K562 (cell line): ENCODE measurements around the gene DPP4. TPM values are rescaled to one million over a fixed set of nuclear protein-coding genes. Genes with fewer than 3 reads are reported as not detected.

Experiments
- ATAC-seq: fragments of 200-7000 bp; cut with Tn5 transposase; 3 replicates; pipeline ENCODE4 v1.9.1; 2020; ENCODE audit warnings: moderate library complexity
- BruUV-seq: library from RNA; stranded (reverse); fragments of 400-500 nt; replicated peaks from 2 replicates; lab custom pipeline; 2021; lab: Mats Ljungman, UMichigan
- CTCF ChIA-PET: fragments of 300-600 bp; formaldehyde crosslinking; extraction: SDS; loops from one replicate; lab custom pipeline; 2021; ENCODE audit warnings: low intra/inter-chr PET ratio; lab: Yijun Ruan, JAX
- POLR2A ChIA-PET: fragments of 300-600, 350-650 bp; sonication (Branson Sonifier 250); formaldehyde crosslinking; extraction: SDS; loops from one replicate; lab custom pipeline; 2021; ENCODE audit warnings: antibody characterized with exemption, inconsistent platforms; lab: Yijun Ruan, JAX
- DNase-seq, 4 experiments: peaks; one replicate each; pipeline versions ENCODE4 v3.0.0 to v3.0.0-alpha.2; 2011 to 2018; ENCODE audit warnings: low spot score in 3 of 4, mixed read lengths in 3 of 4; ENCODE audit errors: extremely low read depth in 1 of 4
- FAIRE-seq: peaks from 2 replicates; lab custom pipeline; 2011; peaks lifted over from hg19 to GRCh38; lab: Jason Lieb, UNC
- H2AFZ ChIP-seq: 2 replicates; pipeline ENCODE4 v1.6.0; 2011; ENCODE audit warnings: low read depth, low read length, control low read depth, inconsistent platforms
- H3K27ac ChIP-seq: fragments of 200-600 bp; 3 replicates; pipeline ENCODE4 v1.8.0; 2011; ENCODE audit warnings: low read depth, mild to moderate bottlenecking, control low read depth, inconsistent platforms, low read length, moderate library complexity, mixed read lengths; ENCODE audit errors: extremely low read depth
- H3K27me3 ChIP-seq, 2 experiments: fragments of 300-600 bp in 1 of 2; 2 replicates in 1 of 2; 3 replicates in 1 of 2; pipeline versions ENCODE4 v1.6.0 to v1.8.0; 2011; ENCODE audit warnings: inconsistent platforms in 2 of 2, low read length in 2 of 2, mild to moderate bottlenecking in 1 of 2, mixed read lengths in 1 of 2, moderate library complexity in 1 of 2; ENCODE audit not compliant: control insufficient read depth in 2 of 2, insufficient read depth in 2 of 2
- H3K36me3 ChIP-seq: fragments of 300-600 bp; 3 replicates; pipeline ENCODE4 v1.8.0; 2011; ENCODE audit warnings: mild to moderate bottlenecking, low read length, inconsistent platforms; ENCODE audit not compliant: control insufficient read depth, insufficient read depth
- H3K4me1 ChIP-seq, 2 experiments: fragments of 200-600 bp in 1 of 2; replicated peaks in 1 of 2; 2 replicates in 1 of 2; 3 replicates in 1 of 2; pipeline versions ENCODE4 v1.5.1 to v1.8.0; 2011; ENCODE audit warnings: inconsistent platforms in 2 of 2, low read length in 2 of 2, mild to moderate bottlenecking in 1 of 2, mixed read lengths in 1 of 2, moderate library complexity in 1 of 2; ENCODE audit not compliant: control insufficient read depth in 2 of 2, insufficient read depth in 2 of 2
- H3K4me2 ChIP-seq: 2 replicates; pipeline ENCODE4 v1.6.1; 2011; ENCODE audit warnings: low read length, control low read depth, inconsistent platforms, mixed read lengths; ENCODE audit not compliant: insufficient read depth
- H3K4me3 ChIP-seq: fragments of 200-600 bp; sonication (generic), shearing (Covaris generic); 2 replicates; pipeline ENCODE4 v1.5.1; 2016; ENCODE audit warnings: control low read depth, inconsistent platforms
- H3K79me2 ChIP-seq: fragments of 200-600 bp; 3 replicates; pipeline ENCODE4 v1.8.0; 2011; ENCODE audit warnings: low read length, inconsistent platforms; ENCODE audit not compliant: control insufficient read depth, insufficient read depth
- H3K9ac ChIP-seq, 2 experiments: 2 replicates each; pipeline versions ENCODE4 v1.6.0 to v1.6.1; 2011; ENCODE audit warnings: low read depth in 2 of 2, low read length in 2 of 2, control low read depth in 1 of 2, inconsistent platforms in 1 of 2, mild to moderate bottlenecking in 1 of 2, mixed read lengths in 1 of 2; ENCODE audit not compliant: insufficient read depth in 1 of 2
- H3K9me1 ChIP-seq: one replicate; pipeline ENCODE4 v1.6.0; 2011; ENCODE audit warnings: inconsistent platforms, mild to moderate bottlenecking, low read length, moderate library complexity; ENCODE audit not compliant: control insufficient read depth, insufficient read depth
- H3K9me3 ChIP-seq: replicated peaks from 2 replicates; pipeline ENCODE4 v1.5.1; 2011; ENCODE audit warnings: low read depth, low read length, inconsistent platforms; ENCODE audit not compliant: control insufficient read depth, insufficient read depth
- H4K20me1 ChIP-seq: replicated peaks from 2 replicates; pipeline ENCODE4 v1.6.1; 2011; ENCODE audit warnings: low read length, inconsistent platforms, mixed read lengths; ENCODE audit not compliant: control insufficient read depth, insufficient read depth
- CEBPG ChIP-seq, 3 experiments: fragments of 200-800 bp in 1 of 3; sonication (Bioruptor generic) in 1 of 3; sonication (generic) in 1 of 3; formaldehyde crosslinking in 1 of 3; IDR thresholded peaks in 2 of 3; conservative IDR thresholded peaks in 1 of 3; 2 replicates each; pipeline versions ENCODE4 v1.6.1 to v1.8.0; 2016 to 2022; ENCODE audit warnings: missing compliant biosample characterization in 2 of 3, missing genetic modification characterization in 2 of 3, mild to moderate bottlenecking in 1 of 3, missing genetic modification reagents in 1 of 3
- GTF2B ChIP-seq: IDR thresholded peaks from 2 replicates; pipeline ENCODE4 v1.6.1; 2011; ENCODE audit not compliant: insufficient read length; ENCODE audit errors: extremely low read depth
- HLTF ChIP-seq: fragments of 450-650 bp; IDR thresholded peaks from 2 replicates; pipeline ENCODE4 v1.6.1; 2016
- KLF10 ChIP-seq: fragments of 250-450 bp; sonication (Bioruptor Pico); IDR thresholded peaks from 2 replicates; pipeline ENCODE4 v1.6.1; 2021; ENCODE audit warnings: matching md5 sums
- KLF16 ChIP-seq: IDR thresholded peaks from 2 replicates; pipeline ENCODE4 v1.6.1; 2016; ENCODE audit warnings: antibody characterized with exemption
- PREB ChIP-seq: sonication (generic); formaldehyde crosslinking; IDR thresholded peaks from 2 replicates; pipeline ENCODE4 v1.8.1; 2023; ENCODE audit warnings: mild to moderate bottlenecking, missing genetic modification reagents
- PYGO2 ChIP-seq: fragments of 450-650 bp; IDR thresholded peaks from 2 replicates; pipeline ENCODE4 v1.6.1; 2016; ENCODE audit warnings: mild to moderate bottlenecking, missing genetic modification characterization, moderate library complexity, missing compliant biosample characterization
- SETDB1 ChIP-seq: IDR thresholded peaks from one replicate; pipeline ENCODE4 v1.6.1; 2012; ENCODE audit warnings: low read length, control low read depth, inconsistent platforms
- XRCC3 ChIP-seq: fragments of 450-650 bp; IDR thresholded peaks from 2 replicates; pipeline ENCODE4 v1.6.1; 2017; ENCODE audit warnings: mild to moderate bottlenecking, moderate library complexity
- ZC3H8 ChIP-seq: fragments of 450-650 bp; IDR thresholded peaks from 2 replicates; pipeline ENCODE4 v1.6.1; 2017
- ZNF212 ChIP-seq: fragments of 450-650 bp; formaldehyde crosslinking; IDR thresholded peaks from 2 replicates; pipeline ENCODE4 v1.4.0; 2020; ENCODE audit warnings: mild to moderate bottlenecking
- ZNF318 ChIP-seq, 2 experiments: fragments of 450-650 bp; IDR thresholded peaks; 2 replicates each; pipeline ENCODE4 v1.6.1; 2016; ENCODE audit warnings: mild to moderate bottlenecking in 2 of 2, borderline replicate concordance in 1 of 2, low read depth in 1 of 2, moderate library complexity in 1 of 2
- ZNF695 ChIP-seq: fragments of 450-650 bp; formaldehyde crosslinking; IDR thresholded peaks from 2 replicates; pipeline ENCODE4 v1.4.0; 2020; ENCODE audit warnings: mild to moderate bottlenecking, moderate library complexity
- WGBS: fragments of 100-300 bp; shearing (Covaris generic); methylation state at CpG from one replicate; pipeline ENCODE4 v1.1.6; 2016; ENCODE audit warnings: low coverage, mixed read lengths; ENCODE audit not compliant: insufficient coverage; ENCODE audit errors: missing lambda C conversion rate; 5-methylcytosine and 5-hydroxymethylcytosine counted together
- in situ Hi-C: fragments of 300-500 bp; cut with MboI; formaldehyde crosslinking; loops from 4 replicates; pipeline ENCODE4 v1.15.0; 2018; ENCODE audit warnings: inconsistent platforms, mixed read lengths
- intact Hi-C: fragments of 100-400 bp; cut with micrococcal nuclease; formaldehyde crosslinking; loops from 2 replicates; pipeline ENCODE4 v1.14.2; 2022
- polyA plus RNA-seq, 8 experiments: library from polyadenylated mRNA; depleted of rRNA in 4 of 8; stranded (reverse) in 5 of 8; unstranded in 3 of 8; fragments of >200 nt; fragmentation: Nextera tagmentation in 2 of 8; fragmentation: Illumina TruSeq in 1 of 8; extraction: Ambion mirVana in 2 of 8; extraction: Trizol in 1 of 8; gene quantifications; 2 replicates each; pipeline versions ENCODE4 v1.2.1 to v1.2.3, GENCODE V29; 2011 to 2014; ENCODE audit warnings: inconsistent platforms in 1 of 8, missing spikeins in 1 of 8
- total RNA-seq, 7 experiments: library from RNA; depleted of rRNA in 6 of 7; stranded (reverse); fragments of >200 nt in 6 of 7; fragmentation: Illumina TruSeq in 2 of 7; extraction: Trizol in 2 of 7; gene quantifications; 2 replicates each; pipeline versions ENCODE4 v1.2.1 to v1.2.3, GENCODE V29; 2011 to 2021; ENCODE audit warnings: low replicate concordance in 1 of 7
- TF ChIP-seq, protein P1 (sequence below): fragments of 250-450 bp; sonication (Bioruptor Pico); IDR thresholded peaks from 2 replicates; pipeline ENCODE4 v1.8.0; 2021; ENCODE audit warnings: moderate library complexity, mild to moderate bottlenecking, inconsistent platforms

Gene DPP4
- total and polyA plus RNA-seq, 9 of the 15 experiments (the other 6 are each of a cell fraction or from before 2014, with no cell fraction given), result 0.11 TPM; not detected in 8

GRCh38 chr2:161947406-161947805 lies 126.6 kb downstream of the DPP4 start:
- BruUV-seq, result no TSS peak
- intact Hi-C loops, result loop anchor here (5.0 to 10.0 kb wide), 3 partner anchors 360 to 1863 kb away; no protein-coding TSS in a partner anchor
- no peak for FAIRE-seq
- H3K9me1 ChIP-seq, result no peaks in the 10 kb centered on the region
- no peaks in the 10 kb centered on the region for H3K4me1 ChIP-seq
- CTCF ChIA-PET, result no interaction called here
- no peak for ATAC-seq
- 0% methylated on average over 3 of the region's 3 CpGs for WGBS
- in situ Hi-C loops, result no loop called here
- no peaks in the 10 kb centered on the region; the same call in 1 of the 2 replicates for H3K9me3 ChIP-seq
- H3K9ac ChIP-seq, result no peak overlapping the region
- no peak for DNase-seq
- H4K20me1 ChIP-seq, result no peaks in the 10 kb centered on the region
- no peaks in the 10 kb centered on the region for H3K36me3 ChIP-seq
- no peak overlapping the region for H3K4me3 ChIP-seq
- H3K79me2 ChIP-seq, result no peaks in the 10 kb centered on the region
- no peaks in the 10 kb centered on the region for H3K27me3 ChIP-seq
- H3K4me2 ChIP-seq, result no peak overlapping the region
- no peak overlapping the region for H3K27ac ChIP-seq
- no peak overlapping the region for H2AFZ ChIP-seq
- POLR2A ChIA-PET, result no interaction called here
- TF ChIP-seq ZNF318 (IDR thresholded peaks at IDR 0.05; ENCODE audit: borderline replicate concordance in 1 of 2, low read depth in 1 of 2), result no peak
- no peak for TF ChIP-seq KLF16
- no peak for TF ChIP-seq PREB (CRISPR knock-in tag)
- no peak for TF ChIP-seq ZC3H8
- TF ChIP-seq HLTF, result no peak
- TF ChIP-seq XRCC3, result no peak
- TF ChIP-seq CEBPG (CRISPR knock-in tag; IDR thresholded peaks at IDR 0.05), result no peak
- no peak for TF ChIP-seq CEBPG (tag; conservative IDR thresholded peaks at IDR 0.05 in 1 of 2, IDR thresholded peaks at IDR 0.05 in 1 of 2)
- no peak for TF ChIP-seq GTF2B
- no peak for TF ChIP-seq ZNF212
- TF ChIP-seq KLF10, result no peak
- TF ChIP-seq SETDB1, result no peak
- no peak for TF ChIP-seq PYGO2
- TF ChIP-seq, protein P1, sequence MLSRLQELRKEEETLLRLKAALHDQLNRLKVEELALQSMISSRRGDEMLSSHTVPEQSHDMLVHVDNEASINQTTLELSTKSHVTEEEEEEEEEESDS, result no peak
- TF ChIP-seq ZNF695, result no peak
